H1 (cell line): Measurements from ENCODE around the gene REPS1. TPM values are rescaled to one million over a fixed set of nuclear protein-coding genes. Genes with fewer than 3 reads are reported as not detected.

Experiments
- CTCF ChIA-PET: fragments of 300-600 bp; sonication (Branson Sonifier 250); formaldehyde crosslinking; loops from one replicate; lab custom pipeline; 2021; ENCODE audit not compliant: partially characterized antibody; lab: Charles Lee
- POLR2A ChIA-PET: fragments of 300-600 bp; sonication (Branson Sonifier 250); formaldehyde crosslinking; loops from one replicate; lab custom pipeline; 2021; ENCODE audit warnings: inconsistent platforms; ENCODE audit not compliant: partially characterized antibody; lab: Charles Lee
- DNase-seq, 2 experiments: peaks; one replicate each; pipeline versions ENCODE4 v3.0.0 to v3.0.0-alpha.2; 2010 to 2022; ENCODE audit warnings: low spot score in 2 of 2, low read depth in 1 of 2, mixed read lengths in 1 of 2
- FAIRE-seq: peaks from 2 replicates; lab custom pipeline; 2011; peaks lifted over from hg19 to GRCh38; lab: Jason Lieb, UNC
- H2AFZ ChIP-seq: 2 replicates; pipeline ENCODE4 v1.8.1; 2012; ENCODE audit warnings: low read length, inconsistent platforms
- H2AK5ac ChIP-seq: 2 replicates; pipeline ENCODE4 v1.6.1; 2013; ENCODE audit warnings: low read depth, low read length
- H2BK120ac ChIP-seq: replicated peaks from 2 replicates; pipeline ENCODE3; 2013; ENCODE audit warnings: low read depth, low read length, inconsistent platforms
- H2BK12ac ChIP-seq: 2 replicates; pipeline ENCODE4 v1.6.1; 2013; ENCODE audit warnings: low read depth, low read length
- H2BK15ac ChIP-seq: 2 replicates; pipeline ENCODE4 v1.6.1; 2013; ENCODE audit warnings: low read length
- H2BK20ac ChIP-seq: 2 replicates; pipeline ENCODE4 v1.6.1; 2013; ENCODE audit warnings: low read length
- H2BK5ac ChIP-seq: 2 replicates; pipeline ENCODE4 v1.6.1; 2013; ENCODE audit warnings: low read depth, low read length
- H3K14ac ChIP-seq: 2 replicates; pipeline ENCODE4 v1.6.1; 2013; ENCODE audit warnings: inconsistent platforms; ENCODE audit not compliant: insufficient read length
- H3K18ac ChIP-seq: 2 replicates; pipeline ENCODE4 v1.6.1; 2013; ENCODE audit warnings: low read length; ENCODE audit errors: extremely low read depth
- H3K23ac ChIP-seq: 2 replicates; pipeline ENCODE4 v1.6.1; 2013; ENCODE audit warnings: inconsistent platforms; ENCODE audit not compliant: insufficient read length
- H3K23me2 ChIP-seq: 2 replicates; pipeline ENCODE4 v1.6.1; 2013; ENCODE audit warnings: low read depth, low read length
- H3K27ac ChIP-seq: 2 replicates; pipeline ENCODE4 v1.6.1; 2011; ENCODE audit warnings: low read depth, low read length, inconsistent platforms
- H3K27me3 ChIP-seq, 4 experiments: replicated peaks in 1 of 4; 1 replicate in 1 of 4; 2 replicates in 3 of 4; pipeline versions ENCODE4 v1.6.1 to v1.8.1; 2011 to 2013; ENCODE audit warnings: low read length in 3 of 4, mild to moderate bottlenecking in 3 of 4, inconsistent platforms in 2 of 4, mixed read lengths in 2 of 4, moderate library complexity in 1 of 4; ENCODE audit not compliant: control insufficient read depth in 3 of 4, insufficient read depth in 3 of 4; ENCODE audit errors: extremely low read depth in 1 of 4
- H3K36me3 ChIP-seq, 4 experiments: 2 replicates each; pipeline versions ENCODE4 v1.6.1 to v1.8.1; 2011 to 2013; ENCODE audit warnings: mild to moderate bottlenecking in 4 of 4, low read length in 3 of 4, moderate library complexity in 2 of 4, control low read depth in 1 of 4, inconsistent platforms in 1 of 4; ENCODE audit not compliant: insufficient read depth in 4 of 4, control insufficient read depth in 2 of 4
- H3K4ac ChIP-seq: replicated peaks from 2 replicates; pipeline ENCODE3; 2013; ENCODE audit warnings: low read length, low read depth, mixed read lengths, inconsistent platforms; ENCODE audit not compliant: insufficient read length
- H3K4me1 ChIP-seq, 4 experiments: replicated peaks in 1 of 4; 1 replicate in 1 of 4; 2 replicates in 3 of 4; pipeline versions ENCODE4 v1.6.1 to v1.8.1; 2011 to 2013; ENCODE audit warnings: low read length in 3 of 4, inconsistent platforms in 2 of 4, mixed read lengths in 1 of 4; ENCODE audit not compliant: insufficient read depth in 4 of 4, control insufficient read depth in 3 of 4
- H3K4me2 ChIP-seq, 2 experiments: 2 replicates each; pipeline versions ENCODE4 v1.6.1 to v1.8.1; 2011 to 2013; ENCODE audit warnings: low read depth in 2 of 2, low read length in 2 of 2, control low read depth in 1 of 2, inconsistent platforms in 1 of 2, mild to moderate bottlenecking in 1 of 2; ENCODE audit not compliant: insufficient read depth in 1 of 2
- H3K4me3 ChIP-seq, 4 experiments: fragments of 200-600, 300-600 bp in 1 of 4; sonication (generic), shearing (Covaris generic), sonication (Bioruptor Twin) in 1 of 4; 2 replicates each; pipeline versions ENCODE4 v1.5.1 to v1.8.1; 2011 to 2016; ENCODE audit warnings: low read length in 4 of 4, low read depth in 3 of 4, control low read depth in 2 of 4, inconsistent platforms in 2 of 4, mild to moderate bottlenecking in 2 of 4, mixed read lengths in 1 of 4, moderate library complexity in 1 of 4; ENCODE audit not compliant: insufficient read depth in 2 of 4; ENCODE audit errors: extremely low read depth in 1 of 4
- H3K56ac ChIP-seq: replicated peaks from 2 replicates; pipeline ENCODE3; 2013; ENCODE audit warnings: low read depth, mild to moderate bottlenecking, mixed read lengths, low read length, inconsistent platforms; ENCODE audit not compliant: insufficient read length
- H3K79me1 ChIP-seq: 2 replicates; pipeline ENCODE4 v1.6.1; 2013; ENCODE audit warnings: low read depth, low read length, control low read depth
- H3K79me2 ChIP-seq, 2 experiments: 2 replicates each; pipeline versions ENCODE4 v1.6.1 to v1.8.1; 2012 to 2013; ENCODE audit warnings: low read length in 2 of 2, mild to moderate bottlenecking in 2 of 2, inconsistent platforms in 1 of 2; ENCODE audit not compliant: insufficient read depth in 2 of 2, control insufficient read depth in 1 of 2
- H3K9ac ChIP-seq, 4 experiments: replicated peaks in 1 of 4; 1 replicate in 1 of 4; 2 replicates in 3 of 4; pipeline versions ENCODE4 v1.6.1 to v1.8.1; 2011 to 2013; ENCODE audit warnings: low read depth in 3 of 4, low read length in 3 of 4, control low read depth in 2 of 4, mild to moderate bottlenecking in 2 of 4, moderate library complexity in 2 of 4, inconsistent platforms in 1 of 4; ENCODE audit errors: extremely low read depth in 1 of 4
- H3K9me3 ChIP-seq, 2 experiments: 2 replicates each; pipeline versions ENCODE4 v1.6.1 to v1.8.1; 2012 to 2013; ENCODE audit warnings: mild to moderate bottlenecking in 2 of 2, moderate library complexity in 2 of 2, control low read depth in 1 of 2, inconsistent platforms in 1 of 2, low read depth in 1 of 2, low read length in 1 of 2, mixed read lengths in 1 of 2; ENCODE audit not compliant: insufficient read depth in 2 of 2
- H4K20me1 ChIP-seq, 2 experiments: replicated peaks in 1 of 2; 2 replicates each; pipeline versions ENCODE3 to v1.8.1; 2011 to 2013; ENCODE audit warnings: inconsistent platforms in 2 of 2, low read length in 2 of 2, mild to moderate bottlenecking in 1 of 2; ENCODE audit not compliant: insufficient read depth in 2 of 2, control insufficient read depth in 1 of 2
- H4K5ac ChIP-seq: 2 replicates; pipeline ENCODE4 v1.6.1; 2013; ENCODE audit warnings: low read length, low read depth, mixed read lengths, inconsistent platforms; ENCODE audit not compliant: insufficient read length
- H4K8ac ChIP-seq: 2 replicates; pipeline ENCODE4 v1.8.0; 2013; ENCODE audit warnings: mild to moderate bottlenecking, moderate library complexity, low read length, inconsistent platforms; ENCODE audit not compliant: insufficient read depth; ENCODE audit errors: extremely low read depth
- H4K91ac ChIP-seq: replicated peaks from 2 replicates; pipeline ENCODE3; 2013; ENCODE audit warnings: low read length, mixed read lengths, inconsistent platforms; ENCODE audit not compliant: insufficient read length
- BACH1 ChIP-seq: IDR thresholded peaks from 2 replicates; pipeline ENCODE4 v1.6.1; 2012; ENCODE audit warnings: low read length, improper control_type of control experiment
- GABPA ChIP-seq: IDR thresholded peaks from 2 replicates; pipeline ENCODE4 v1.6.1; 2011; ENCODE audit warnings: mild to moderate bottlenecking, low read length, moderate library complexity, borderline replicate concordance; ENCODE audit not compliant: insufficient read depth
- HDAC6 ChIP-seq: IDR thresholded peaks from one replicate; pipeline ENCODE4 v1.7.1; 2012; ENCODE audit warnings: low read depth, mild to moderate bottlenecking, inconsistent platforms, low read length, moderate library complexity
- NANOG ChIP-seq: IDR thresholded peaks from 2 replicates; pipeline ENCODE4 v1.6.1; 2011; ENCODE audit warnings: low read length, low read depth, mild to moderate bottlenecking, inconsistent platforms; ENCODE audit not compliant: insufficient read depth, poor library complexity, severe bottlenecking
- POLR2AphosphoS5 ChIP-seq: IDR thresholded peaks from 2 replicates; pipeline ENCODE4 v1.6.1; 2011; ENCODE audit warnings: low read depth, low read length
- WGBS, 2 experiments: shearing (Covaris generic) in 1 of 2; methylation state at CpG; one replicate each; pipeline versions ENCODE4 v1.1.6 to v1.1.7; 2013 to 2015; ENCODE audit warnings: low lambda C conversion rate in 2 of 2, mixed read lengths in 2 of 2, inconsistent platforms in 1 of 2, low coverage in 1 of 2, missing lambda C conversion rate in 1 of 2; ENCODE audit not compliant: insufficient replicate concordance in 2 of 2, insufficient coverage in 1 of 2, insufficient read length in 1 of 2; ENCODE audit errors: extremely low coverage in 1 of 2, missing lambda C conversion rate in 1 of 2; 5-methylcytosine and 5-hydroxymethylcytosine counted together
- polyA plus RNA-seq, 7 experiments: library from polyadenylated mRNA; depleted of rRNA in 3 of 7; stranded (reverse) in 5 of 7; unstranded in 2 of 7; fragments of >200 nt in 5 of 7; fragments of 200-250 nt in 2 of 7; gene quantifications; 1 replicate in 5 of 7; 2 replicates in 1 of 7; 4 replicates in 1 of 7; pipeline versions ENCODE4 v1.2.1 to v1.2.3, GENCODE V29; 2011 to 2013; ENCODE audit warnings: missing spikeins in 2 of 7, mixed read lengths in 2 of 7
- total RNA-seq: library from RNA; stranded (reverse); fragmentation: NEBNext Ultra II Directional; extraction: Animal tissue kit (Norgen Biotek cat#: 25700); gene quantifications from 2 replicates; pipeline ENCODE4 v1.2.1, GENCODE V29; 2021

The REPS1 gene
- total and polyA plus RNA-seq, 2 of the 8 experiments (the other 6 are each of a cell fraction or from before 2014, with no cell fraction given): 52.1 to 68.9 TPM

DNA sequence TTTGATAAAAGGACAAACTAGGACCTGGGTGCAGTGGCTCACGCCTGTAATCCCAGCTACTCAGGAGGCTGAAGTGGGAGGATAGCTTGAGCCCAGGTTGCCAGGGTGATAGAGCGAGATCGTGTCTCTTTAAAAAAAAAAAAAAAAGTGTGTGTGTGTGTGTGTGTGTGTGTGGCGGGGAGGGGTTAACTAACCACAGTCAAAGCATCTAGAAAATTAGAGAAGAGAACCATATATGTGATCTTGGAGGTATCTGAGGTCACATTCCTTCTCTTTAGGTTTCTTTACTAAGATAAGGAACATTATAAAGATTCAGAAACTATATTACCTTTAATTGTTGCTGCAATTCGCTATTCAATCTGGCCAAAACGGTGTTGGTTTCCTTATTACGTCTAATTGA lies 80.9 kb downstream of the REPS1 start:
- H3K36me3 ChIP-seq: peaks cover 6 to 89% (median 35%) of the 10 kb centered on the region in 4 experiments

More for the DNA sequence above, 80.9 kb downstream of the REPS1 start:
- Histone ChIP-seq H4K5ac (no peak overlapping the region), H4K20me1 (peaks cover 0 to 2% of the 10 kb centered on the region in 2 experiments), H3K79me2 (no peaks in the 10 kb centered on the region)
- no peak for DNase-seq
- TF ChIP-seq NANOG: no peak
- no peak for TF ChIP-seq POLR2AphosphoS5
- TF ChIP-seq HDAC6: no peak
- TF ChIP-seq BACH1: no peak
- no peak for TF ChIP-seq GABPA
- TF ChIP-seq, all 59 proteins: peak for 0
- CTCF ChIA-PET: no interaction called here
- Histone ChIP-seq H3K23me2 (no peaks in the 10 kb centered on the region; the same call in 1 of the 2 replicates), H2BK12ac (no peak overlapping the region), H4K91ac (no peak overlapping the region), H2BK15ac (no peak overlapping the region), H3K4ac (no peak overlapping the region), H2BK5ac (no peak overlapping the region), H2AFZ (no peak overlapping the region), H3K27me3 (no peaks in the 10 kb centered on the region), H3K4me3 (no peak overlapping the region), H3K9ac (no peak overlapping the region), H3K27ac (no peak overlapping the region), H3K9me3 (no peaks in the 10 kb centered on the region), H4K8ac (no peak overlapping the region), H3K4me2 (no peak overlapping the region), H3K23ac (no peak overlapping the region), H3K56ac (no peak overlapping the region), H2BK20ac (no peak overlapping the region), H3K79me1 (no peaks in the 10 kb centered on the region), H2BK120ac (no peak overlapping the region), H3K18ac (no peak overlapping the region), H2AK5ac (no peak overlapping the region), H3K4me1 (no peaks in the 10 kb centered on the region), H3K14ac (no peak overlapping the region)
- POLR2A ChIA-PET: no interaction called here
- FAIRE-seq: no peak
- 86% methylated on average over 7 of the region's 7 CpGs; no CpG with 5 or more reads in 1 of the 2 experiments for WGBS, 2 experiments
